Activated CD4-positive, alpha-beta memory T cell treated with anti-CD3 and anti-CD28 coated beads, Interleukin-2, amount 10 ng/mL, durations not matched to agents 7 days and 5 days (primary cell): Measurements from ENCODE around the gene PVALEF. TPM values are rescaled to one million over a fixed set of nuclear protein-coding genes. Genes with fewer than 3 reads are reported as not detected.

Experiments
- CTCF ChIA-PET: fragments of 350-600 bp; sonication (Branson Sonifier 250); formaldehyde crosslinking; loops from one replicate; lab custom pipeline; 2021; ENCODE audit warnings: antibody characterized with exemption, inconsistent platforms; lab: Charles Lee
- POLR2A ChIA-PET: fragments of 350-600 bp; sonication (Branson Sonifier 250); formaldehyde crosslinking; loops from one replicate; lab custom pipeline; 2021; ENCODE audit warnings: antibody characterized with exemption; lab: Charles Lee
- DNase-seq: peaks from one replicate; pipeline ENCODE4 v3.0.0-alpha.2; 2020
- H3K27ac Mint-ChIP-seq: one replicate; pipeline ENCODE4 v1.8.0; 2021; ENCODE audit warnings: mild to moderate bottlenecking, mixed read lengths
- H3K27me3 Mint-ChIP-seq: one replicate; pipeline ENCODE4 v1.8.0; 2021; ENCODE audit warnings: mixed read lengths
- H3K36me3 Mint-ChIP-seq: one replicate; pipeline ENCODE4 v1.8.0; 2021; ENCODE audit warnings: low read depth, mixed read lengths
- H3K4me1 Mint-ChIP-seq: one replicate; pipeline ENCODE4 v1.8.0; 2021; ENCODE audit warnings: mixed read lengths
- H3K4me3 Mint-ChIP-seq: one replicate; pipeline ENCODE4 v1.8.0; 2021; ENCODE audit warnings: mild to moderate bottlenecking, mixed read lengths
- H3K9me3 Mint-ChIP-seq: one replicate; pipeline ENCODE4 v1.8.0; 2021; ENCODE audit warnings: mixed read lengths
- total RNA-seq, 2 experiments: library from RNA; stranded (reverse); gene quantifications; one replicate each; pipeline ENCODE4 v1.2.3, GENCODE V29; 2021

Gene PVALEF
- total RNA-seq, 2 experiments from 2014 or later, result not detected

GRCh38 chr17:81198826-81199481 is 33.6 kb downstream of the PVALEF start:
- POLR2A ChIA-PET, result no interaction called here
- H3K9me3 Mint-ChIP-seq, result no peaks in the 10 kb centered on the region
- CTCF ChIA-PET, result no interaction called here

GRCh38 chr17:81199482-81199830 is 34.1 kb downstream of the PVALEF start:
- Mint-ChIP-seq H3K27ac (no peak overlapping the region), H3K9me3 (no peaks in the 10 kb centered on the region), H3K4me3 (no peak overlapping the region), H3K4me1 (no peaks in the 10 kb centered on the region), H3K27me3 (no peaks in the 10 kb centered on the region), H3K36me3 (no peaks in the 10 kb centered on the region)
- ChIA-PET CTCF (no interaction called here), POLR2A (no interaction called here)
- no peak for DNase-seq

More at GRCh38 chr17:81198826-81199481, 33.6 kb downstream of the PVALEF start:
- Mint-ChIP-seq H3K4me1 (no peaks in the 10 kb centered on the region), H3K36me3 (no peaks in the 10 kb centered on the region), H3K27me3 (no peaks in the 10 kb centered on the region), H3K4me3 (no peak overlapping the region), H3K27ac (no peak overlapping the region)
- DNase-seq, result no peak

GRCh38 chr17:81200201-81200600 is 34.9 kb downstream of the PVALEF start:
- POLR2A ChIA-PET, result no interaction called here

GRCh38 chr17:81200695-81201580 is 35.6 kb downstream of the PVALEF start:
- DNase-seq, result peak; percentile 31
- POLR2A ChIA-PET, result interaction anchor here (0.7 kb wide), 1 partner anchor 10 kb away, joined by 3 read pairs; no protein-coding TSS in a partner anchor
- Mint-ChIP-seq H3K36me3 (no peaks in the 10 kb centered on the region), H3K27me3 (no peaks in the 10 kb centered on the region), H3K27ac (no peak overlapping the region), H3K4me3 (no peak overlapping the region), H3K9me3 (no peaks in the 10 kb centered on the region), H3K4me1 (no peaks in the 10 kb centered on the region)
- CTCF ChIA-PET, result no interaction called here

More at GRCh38 chr17:81200201-81200600, 34.9 kb downstream of the PVALEF start:
- CTCF ChIA-PET, result no interaction called here
- H3K4me1 Mint-ChIP-seq, result no peaks in the 10 kb centered on the region
- no peak for DNase-seq
- H3K9me3 Mint-ChIP-seq, result no peaks in the 10 kb centered on the region
- H3K27ac Mint-ChIP-seq, result no peak overlapping the region
- no peak overlapping the region for H3K4me3 Mint-ChIP-seq
- no peaks in the 10 kb centered on the region for H3K36me3 Mint-ChIP-seq
- no peaks in the 10 kb centered on the region for H3K27me3 Mint-ChIP-seq

GRCh38 chr17:81202318-81202717 is 37.0 kb downstream of the PVALEF start:
- Mint-ChIP-seq H3K4me3 (no peak overlapping the region), H3K36me3 (no peaks in the 10 kb centered on the region), H3K27ac (no peak overlapping the region), H3K27me3 (no peaks in the 10 kb centered on the region), H3K4me1 (no peaks in the 10 kb centered on the region), H3K9me3 (no peaks in the 10 kb centered on the region)
- DNase-seq, result no peak
- POLR2A ChIA-PET, result no interaction called here
- CTCF ChIA-PET, result no interaction called here

- H3K9me3 Mint-ChIP-seq, result no peaks in the 10 kb centered on the region
These were observed 37.8 kb downstream of the PVALEF start for GRCh38 chr17:81203136-81203535.

GRCh38 chr17:81204578-81204977 is 39.3 kb downstream of the PVALEF start:
- Mint-ChIP-seq H3K36me3 (no peaks in the 10 kb centered on the region), H3K9me3 (no peaks in the 10 kb centered on the region), H3K4me1 (no peaks in the 10 kb centered on the region), H3K27ac (no peak overlapping the region), H3K4me3 (no peak overlapping the region), H3K27me3 (no peaks in the 10 kb centered on the region)
- CTCF ChIA-PET, result no interaction called here
- POLR2A ChIA-PET, result no interaction called here
- DNase-seq, result no peak

More at GRCh38 chr17:81203136-81203535, 37.8 kb downstream of the PVALEF start:
- Mint-ChIP-seq H3K4me1 (no peaks in the 10 kb centered on the region), H3K27me3 (no peaks in the 10 kb centered on the region), H3K4me3 (no peak overlapping the region), H3K36me3 (no peaks in the 10 kb centered on the region), H3K27ac (no peak overlapping the region)
- no peak for DNase-seq
- ChIA-PET POLR2A (no interaction called here), CTCF (no interaction called here)

- H3K27ac Mint-ChIP-seq, result no peak overlapping the region
- POLR2A ChIA-PET, result no interaction called here
These were observed 40.9 kb downstream of the PVALEF start for GRCh38 chr17:81206166-81206565.

GRCh38 chr17:81206657-81207056 is 41.4 kb downstream of the PVALEF start:
- Mint-ChIP-seq H3K27ac (no peak overlapping the region), H3K4me3 (no peak overlapping the region), H3K36me3 (no peaks in the 10 kb centered on the region), H3K4me1 (no peaks in the 10 kb centered on the region), H3K9me3 (no peaks in the 10 kb centered on the region), H3K27me3 (no peaks in the 10 kb centered on the region)
- ChIA-PET CTCF (no interaction called here), POLR2A (no interaction called here)
- no peak for DNase-seq

More at GRCh38 chr17:81206166-81206565, 40.9 kb downstream of the PVALEF start:
- CTCF ChIA-PET, result interaction anchor here (0.8 kb wide), 1 partner anchor 206 kb away, joined by 3 read pairs; no protein-coding TSS in a partner anchor
- DNase-seq, result no peak
- no peaks in the 10 kb centered on the region for H3K4me1 Mint-ChIP-seq
- H3K36me3 Mint-ChIP-seq, result no peaks in the 10 kb centered on the region
- H3K9me3 Mint-ChIP-seq, result no peaks in the 10 kb centered on the region
- no peaks in the 10 kb centered on the region for H3K27me3 Mint-ChIP-seq
- H3K4me3 Mint-ChIP-seq, result no peak overlapping the region

GRCh38 chr17:81207610-81208581 is 42.6 kb downstream of the PVALEF start:
- H3K4me1 Mint-ChIP-seq, result no peaks in the 10 kb centered on the region
- POLR2A ChIA-PET, result no interaction called here
- DNase-seq, result no peak
- no peaks in the 10 kb centered on the region for H3K27me3 Mint-ChIP-seq
- CTCF ChIA-PET, result no interaction called here
- no peaks in the 10 kb centered on the region for H3K9me3 Mint-ChIP-seq
- no peaks in the 10 kb centered on the region for H3K36me3 Mint-ChIP-seq
- no peak overlapping the region for H3K4me3 Mint-ChIP-seq
- no peak overlapping the region for H3K27ac Mint-ChIP-seq

GRCh38 chr17:81208651-81209050 is 43.3 kb downstream of the PVALEF start:
- no peak overlapping the region for H3K4me3 Mint-ChIP-seq
- no peak overlapping the region for H3K27ac Mint-ChIP-seq
- no peaks in the 10 kb centered on the region for H3K9me3 Mint-ChIP-seq
- no peak for DNase-seq
- ChIA-PET CTCF (no interaction called here), POLR2A (no interaction called here)
- no peaks in the 10 kb centered on the region for H3K36me3 Mint-ChIP-seq
- no peaks in the 10 kb centered on the region for H3K27me3 Mint-ChIP-seq
- H3K4me1 Mint-ChIP-seq, result no peaks in the 10 kb centered on the region

- no peaks in the 10 kb centered on the region for H3K4me1 Mint-ChIP-seq
- no peak overlapping the region for H3K27ac Mint-ChIP-seq
- H3K36me3 Mint-ChIP-seq, result no peaks in the 10 kb centered on the region
- H3K4me3 Mint-ChIP-seq, result no peak overlapping the region
- H3K27me3 Mint-ChIP-seq, result no peaks in the 10 kb centered on the region
- ChIA-PET POLR2A (no interaction called here), CTCF (no interaction called here)
- no peak for DNase-seq
- no peaks in the 10 kb centered on the region for H3K9me3 Mint-ChIP-seq
These were observed 43.8 kb downstream of the PVALEF start for GRCh38 chr17:81209141-81209540.
